HUES6 (cell line): ENCODE data around the gene CD14.
"Not testable (repeated sequence)": the region's sequence is repeated elsewhere in the genome, so short reads cannot be mapped to it uniquely, and the experiment has no call there.

Experiments used
- H3K27ac ChIP-seq: 2 replicates; pipeline ENCODE4 v1.7.0; 2013; ENCODE audit warnings: low read depth, mild to moderate bottlenecking, low read length, inconsistent platforms
- H3K27me3 ChIP-seq: 2 replicates; pipeline ENCODE4 v1.6.1; 2013; ENCODE audit warnings: low read length; ENCODE audit not compliant: control insufficient read depth, insufficient read depth
- H3K36me3 ChIP-seq: 2 replicates; pipeline ENCODE4 v1.6.1; 2013; ENCODE audit warnings: low read length; ENCODE audit not compliant: control insufficient read depth, insufficient read depth
- H3K4me1 ChIP-seq: 2 replicates; pipeline ENCODE4 v1.6.1; 2013; ENCODE audit warnings: low read length; ENCODE audit not compliant: control insufficient read depth, insufficient read depth
- H3K4me3 ChIP-seq: 2 replicates; pipeline ENCODE4 v1.5.1; 2013; ENCODE audit warnings: low read depth, low read length
- H3K9ac ChIP-seq: one replicate; pipeline ENCODE4 v1.6.1; 2013; ENCODE audit warnings: mild to moderate bottlenecking, low read length
- H3K9me3 ChIP-seq: 2 replicates; pipeline ENCODE4 v1.6.1; 2013; ENCODE audit warnings: low read depth, low read length; ENCODE audit not compliant: control insufficient read depth, insufficient read depth

The CD14 gene

DNA sequence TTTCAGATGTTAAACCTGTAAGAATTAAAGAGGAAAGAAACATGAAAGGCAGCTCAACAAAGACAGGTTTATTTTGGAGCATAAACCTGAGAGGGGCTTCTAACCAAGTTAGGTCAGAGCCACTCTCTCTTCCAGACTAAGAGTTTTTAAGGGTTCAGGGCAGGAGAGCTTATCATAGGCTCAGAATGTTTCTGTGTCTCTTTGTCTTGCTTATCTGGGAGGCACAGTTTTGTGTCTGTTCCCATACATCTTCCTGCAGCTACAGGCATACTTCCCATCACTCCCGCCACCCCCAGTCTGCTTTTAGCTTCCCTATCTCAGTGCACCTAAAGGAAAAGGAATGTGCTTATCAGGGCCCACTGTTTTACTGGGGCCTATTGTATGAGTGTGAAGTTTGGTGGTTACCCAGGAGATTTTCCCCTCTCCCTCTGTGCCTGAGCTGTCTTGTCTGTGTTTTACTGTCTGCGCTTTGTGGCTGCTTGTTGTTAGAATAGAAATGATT lies 21.9 kb downstream of the CD14 start:
- H3K9ac ChIP-seq, result no peak overlapping the region
- H3K4me1 ChIP-seq, result no peaks in the 10 kb centered on the region
- H3K36me3 ChIP-seq, result no peaks in the 10 kb centered on the region
- H3K27ac ChIP-seq, result no peak overlapping the region; the same call in 1 of the 2 replicates
- no peaks in the 10 kb centered on the region for H3K27me3 ChIP-seq
- no peak overlapping the region for H3K4me3 ChIP-seq
- peaks cover 15% of the 10 kb centered on the region; the same call in 1 of the 2 replicates for H3K9me3 ChIP-seq

DNA sequence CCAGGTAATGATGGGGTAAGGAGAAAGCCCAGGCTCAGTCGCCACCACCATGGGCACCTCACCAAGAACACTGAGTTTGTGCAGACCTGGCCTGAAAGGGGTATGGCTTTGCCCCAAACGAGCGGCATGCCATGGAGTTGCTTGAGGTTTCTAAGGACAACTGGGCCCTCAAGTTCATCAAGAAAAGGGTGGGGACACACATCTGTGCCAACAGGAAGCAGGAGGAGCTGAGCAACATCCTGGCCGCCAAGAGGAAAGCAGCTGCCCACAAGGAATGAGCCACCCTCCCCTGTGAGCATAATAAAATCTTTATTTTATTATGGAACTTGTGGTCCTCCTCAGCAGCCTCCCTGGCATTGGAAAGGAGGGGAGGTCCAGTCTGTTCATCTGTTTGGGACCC lies 23.8 kb downstream of the CD14 start:
- Histone ChIP-seq H3K27me3 (no peaks in the 10 kb centered on the region), H3K4me1 (no peaks in the 10 kb centered on the region), H3K9me3 (peaks cover 15% of the 10 kb centered on the region; the same call in 1 of the 2 replicates), H3K36me3 (no peaks in the 10 kb centered on the region), H3K4me3 (no peak overlapping the region), H3K27ac (no peak overlapping the region), H3K9ac (no peak overlapping the region)

DNA sequence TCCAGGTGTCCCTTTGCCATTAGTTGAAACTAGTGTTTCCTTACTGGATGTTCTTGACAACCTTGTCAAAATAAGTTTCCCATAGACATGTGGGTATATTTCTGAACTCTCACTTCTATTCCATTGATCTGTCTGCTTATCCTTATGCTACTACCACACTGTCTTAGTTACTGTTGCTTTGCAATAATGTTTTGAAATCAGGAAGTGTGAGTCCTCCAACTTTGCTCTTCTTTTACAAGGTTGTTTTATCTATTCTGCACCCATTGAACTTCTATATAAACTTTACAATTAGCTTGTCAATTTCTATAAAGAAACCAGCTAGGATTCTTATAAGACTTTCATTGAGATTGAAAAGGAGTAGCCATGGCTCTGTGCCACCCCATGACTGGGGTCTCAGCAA lies 24.3 kb downstream of the CD14 start:
- Histone ChIP-seq H3K36me3 (no peaks in the 10 kb centered on the region), H3K9me3 (peaks cover 15% of the 10 kb centered on the region; the same call in 1 of the 2 replicates), H3K27ac (no peak overlapping the region), H3K27me3 (no peaks in the 10 kb centered on the region), H3K4me1 (no peaks in the 10 kb centered on the region), H3K4me3 (no peak overlapping the region), H3K9ac (no peak overlapping the region)

DNA sequence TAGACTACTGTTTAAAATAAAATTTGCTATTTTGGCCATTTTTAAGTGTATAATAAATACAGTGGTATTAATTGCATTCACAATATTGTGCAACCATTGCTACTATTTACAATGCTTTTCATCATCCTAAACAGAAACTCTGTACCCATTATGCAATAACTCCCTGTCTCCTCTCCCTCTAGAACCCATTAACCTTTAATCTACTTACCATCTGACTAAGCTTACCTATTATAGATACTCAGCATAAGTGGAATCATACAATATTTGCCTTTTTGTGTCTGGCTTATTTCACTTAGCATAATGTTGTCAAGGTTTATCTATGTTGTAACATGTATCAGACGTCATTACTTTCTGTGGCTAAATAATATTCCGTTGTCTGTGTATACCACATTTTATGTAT lies 25.9 kb downstream of the CD14 start:
- Histone ChIP-seq H3K4me3 (no peak overlapping the region), H3K27ac (no peak overlapping the region), H3K4me1 (no peaks in the 10 kb centered on the region), H3K27me3 (no peaks in the 10 kb centered on the region), H3K9me3 (peaks cover 10% of the 10 kb centered on the region; the same call in 1 of the 2 replicates), H3K36me3 (no peaks in the 10 kb centered on the region), H3K9ac (no peak overlapping the region)

DNA sequence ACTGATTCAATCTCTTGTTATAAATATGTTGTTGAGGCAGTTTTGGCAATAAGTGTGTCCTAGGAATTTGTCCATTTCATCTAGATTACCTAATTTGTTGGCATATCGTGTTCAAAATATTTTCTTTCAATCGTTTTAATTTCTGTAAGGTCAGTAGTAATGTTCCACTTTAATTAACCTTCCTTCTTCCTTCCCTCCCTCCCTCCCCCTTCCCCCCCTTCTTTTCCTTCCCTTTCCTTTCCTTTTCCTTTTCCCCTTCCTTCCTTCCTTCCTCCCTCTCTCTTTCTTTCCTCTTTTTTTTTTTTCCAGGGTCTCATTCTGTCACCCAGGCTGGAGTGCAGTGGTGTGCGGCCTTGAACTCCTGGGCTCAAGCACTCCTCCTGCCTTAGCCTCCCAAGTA lies 27.1 kb downstream of the CD14 start:
- Histone ChIP-seq H3K9ac (no peak overlapping the region), H3K4me1 (no peaks in the 10 kb centered on the region), H3K4me3 (no peak overlapping the region), H3K27ac (no peak overlapping the region), H3K36me3 (no peaks in the 10 kb centered on the region), H3K27me3 (no peaks in the 10 kb centered on the region), H3K9me3 (peaks cover 3% of the 10 kb centered on the region; the same call in 1 of the 2 replicates)

DNA sequence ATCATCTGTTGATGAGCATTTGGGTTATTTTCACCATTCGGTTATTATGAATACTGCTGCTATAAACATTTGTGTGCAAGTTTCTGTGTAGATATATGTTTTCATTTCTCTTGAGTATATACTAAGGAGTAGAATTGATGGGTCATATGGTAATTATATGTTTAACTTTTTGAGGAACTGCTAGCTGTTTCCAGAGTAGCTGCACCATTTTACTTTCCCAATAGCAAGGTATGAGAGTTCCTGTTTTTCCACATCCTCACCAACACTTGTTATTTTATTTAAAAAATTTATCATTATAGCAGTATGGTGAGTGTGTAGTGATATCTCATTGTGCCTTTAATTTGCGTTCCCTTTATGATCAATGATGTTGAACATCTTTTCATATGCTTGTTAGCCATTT lies 29.2 kb downstream of the CD14 start:
- Histone ChIP-seq H3K9ac (no peak overlapping the region), H3K27me3 (no peaks in the 10 kb centered on the region), H3K36me3 (no peaks in the 10 kb centered on the region), H3K4me1 (no peaks in the 10 kb centered on the region), H3K9me3 (no peaks in the 10 kb centered on the region), H3K27ac (no peak overlapping the region), H3K4me3 (no peak overlapping the region)

DNA sequence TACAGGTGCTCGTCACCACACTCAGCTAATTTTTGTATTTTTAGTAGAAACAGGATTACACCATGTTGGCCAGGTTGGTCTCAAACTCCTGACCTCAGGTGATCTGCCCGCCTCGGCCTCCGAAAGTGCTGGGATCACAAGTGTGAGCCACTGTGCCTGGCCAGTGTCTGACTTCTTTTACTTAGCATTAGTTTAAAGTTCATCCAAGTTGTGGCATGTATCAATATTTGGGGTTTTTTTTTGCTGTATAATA lies 29.6 kb downstream of the CD14 start:
- not testable (repeated sequence) for H3K36me3 ChIP-seq, H3K4me3 ChIP-seq, H3K4me1 ChIP-seq, H3K9me3 ChIP-seq, H3K27ac ChIP-seq, H3K27me3 ChIP-seq, H3K9ac ChIP-seq

DNA sequence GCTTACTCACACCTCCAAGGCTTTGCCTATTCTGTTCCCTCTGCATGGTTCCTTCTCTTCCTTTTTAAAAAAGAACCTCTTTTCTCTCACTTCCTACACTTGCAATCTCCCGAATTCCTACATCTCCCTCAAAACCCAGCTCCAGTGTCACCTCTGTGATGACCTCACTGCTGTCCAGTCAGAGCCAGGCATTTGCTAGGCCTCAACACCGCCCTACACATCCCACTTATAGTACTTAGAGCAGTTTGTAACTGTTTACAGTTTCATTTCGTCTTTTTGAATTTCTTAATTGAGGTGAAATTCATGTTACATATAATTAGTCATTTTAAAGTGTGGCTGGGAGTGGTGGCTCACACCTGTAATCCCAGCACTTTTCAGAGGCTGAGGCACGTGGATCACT lies 30.8 kb downstream of the CD14 start:
- no peaks in the 10 kb centered on the region for H3K9me3 ChIP-seq
- no peaks in the 10 kb centered on the region for H3K27me3 ChIP-seq
- H3K4me3 ChIP-seq, result no peak overlapping the region
- H3K36me3 ChIP-seq, result no peaks in the 10 kb centered on the region
- no peaks in the 10 kb centered on the region for H3K4me1 ChIP-seq
- no peak overlapping the region for H3K9ac ChIP-seq
- H3K27ac ChIP-seq, result no peak overlapping the region

DNA sequence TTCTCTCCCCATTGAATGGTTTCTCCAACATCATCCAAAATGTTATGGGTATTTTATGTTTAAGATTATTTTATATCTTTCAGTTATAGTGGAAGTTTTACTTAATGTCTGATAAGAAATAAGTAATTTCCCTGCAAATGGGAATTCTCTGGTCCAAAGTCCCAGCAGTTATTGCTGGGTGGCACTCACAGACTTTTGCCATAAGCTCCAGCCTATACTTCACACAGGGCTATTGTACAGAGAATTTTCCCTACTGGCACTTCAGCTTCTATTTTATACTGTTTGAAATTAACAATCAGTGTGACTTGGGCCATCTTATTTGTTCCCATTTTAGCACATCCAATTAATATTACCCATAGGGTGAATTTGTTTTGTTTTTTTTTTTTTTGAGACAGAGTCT lies 32.9 kb downstream of the CD14 start:
- Histone ChIP-seq H3K27me3 (no peaks in the 10 kb centered on the region), H3K9ac (no peak overlapping the region)

DNA sequence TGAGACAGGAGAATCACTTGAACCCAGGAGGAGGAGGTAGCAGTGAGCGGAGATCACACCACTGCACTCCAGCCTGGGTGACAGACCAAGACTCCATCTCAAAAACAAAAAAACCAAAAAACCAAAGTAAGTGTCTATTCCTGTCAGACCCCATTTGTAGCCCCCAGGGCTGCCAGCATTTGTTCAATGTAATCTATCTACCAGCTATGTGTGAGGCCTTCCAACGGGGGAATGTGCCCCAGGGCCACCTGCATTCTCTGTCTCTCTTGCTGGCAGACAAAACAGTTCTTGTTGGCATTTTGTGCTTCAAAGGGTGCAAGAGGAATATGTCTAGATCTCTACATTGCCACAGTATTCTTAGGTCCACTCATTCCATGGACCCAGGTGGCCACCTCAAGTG lies 34.1 kb downstream of the CD14 start:
- Histone ChIP-seq H3K4me3 (no peak overlapping the region), H3K27ac (no peak overlapping the region), H3K9ac (no peak overlapping the region), H3K9me3 (no peaks in the 10 kb centered on the region), H3K36me3 (no peaks in the 10 kb centered on the region), H3K4me1 (no peaks in the 10 kb centered on the region), H3K27me3 (no peaks in the 10 kb centered on the region)

More for the DNA sequence above, 32.9 kb downstream of the CD14 start:
- Histone ChIP-seq H3K4me1 (no peaks in the 10 kb centered on the region), H3K4me3 (no peak overlapping the region), H3K27ac (no peak overlapping the region), H3K9me3 (no peaks in the 10 kb centered on the region), H3K36me3 (no peaks in the 10 kb centered on the region)

DNA sequence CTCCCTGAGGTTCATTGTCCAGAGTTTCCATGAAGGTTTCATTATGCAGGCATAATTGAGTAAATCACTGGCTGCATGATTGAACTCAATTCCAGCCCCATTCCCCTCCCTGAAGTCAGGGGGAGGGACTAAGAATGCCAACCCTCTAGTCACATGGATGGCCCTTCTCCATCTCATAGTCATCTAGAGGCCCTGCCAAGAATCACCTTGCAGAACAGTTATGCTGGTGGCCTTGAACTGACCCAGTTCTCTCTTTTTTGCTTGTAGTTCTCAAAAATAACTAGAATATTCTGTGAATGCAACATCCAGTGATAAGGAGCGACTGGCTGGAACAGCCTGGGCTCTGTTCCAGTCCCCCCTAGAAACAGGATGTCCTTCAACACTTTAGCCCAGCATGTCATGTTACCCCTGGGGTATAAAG lies 36.6 kb downstream of the CD14 start:
- Histone ChIP-seq H3K27ac (no peak overlapping the region), H3K9ac (no peak overlapping the region), H3K4me1 (no peaks in the 10 kb centered on the region)

More for the DNA sequence above, 36.6 kb downstream of the CD14 start:
- H3K27me3 ChIP-seq, result no peaks in the 10 kb centered on the region
- no peak overlapping the region for H3K4me3 ChIP-seq
- H3K9me3 ChIP-seq, result no peaks in the 10 kb centered on the region
- no peaks in the 10 kb centered on the region for H3K36me3 ChIP-seq
